ENCODE data around the gene CBFA2T3. TPM values are rescaled to one million over a fixed set of nuclear protein-coding genes. Genes with fewer than 3 reads are reported as not detected.

Gene CBFA2T3
- total RNA-seq, 4 donors from 2014 or later, result 0.95 to 7.3 (median 3.3) TPM

GRCh38 chr16:88983165-88983564, 6.2 kb upstream of the CBFA2T3 start:
- TF ChIP-seq CTCF (IDR thresholded peaks at IDR 0.05 in 4 of 5, conservative IDR thresholded peaks at IDR 0.05 in 1 of 5) (no peak), POLR2A (IDR thresholded peaks at IDR 0.05) (no peak)
- H3K4me3 ChIP-seq, result no peak overlapping the region
- H3K4me1 ChIP-seq, result no peaks in the 10 kb centered on the region
- H3K9me3 ChIP-seq, result no peaks in the 10 kb centered on the region
- DNase-seq, result no peak
- H3K36me3 ChIP-seq, result no peaks in the 10 kb centered on the region
- in situ Hi-C loops (cut with MboI; ENCODE audit: low sequenced_read_pairs in 4 of 4), result no loop called here
- ATAC-seq, result no peak
- intact Hi-C loops (cut with DNase I; ENCODE audit: low total_unique reads), result no loop called here
- no peak overlapping the region for H3K27ac ChIP-seq
- H3K27me3 ChIP-seq, result peaks cover 0 to 2% (median 0%) of the 10 kb centered on the region in 3 donors

- DNase-seq (no peak), ATAC-seq (no peak)
- H3K27ac ChIP-seq, result no peak overlapping the region
- in situ Hi-C loops (cut with MboI; ENCODE audit: low sequenced_read_pairs in 4 of 4) (no loop called here), intact Hi-C loops (cut with DNase I; ENCODE audit: low total_unique reads) (no loop called here)
- TF ChIP-seq POLR2A (IDR thresholded peaks at IDR 0.05) (no peak), CTCF (IDR thresholded peaks at IDR 0.05 in 4 of 5, conservative IDR thresholded peaks at IDR 0.05 in 1 of 5) (no peak)
- H3K9me3 ChIP-seq, result no peaks in the 10 kb centered on the region
- H3K4me3 ChIP-seq, result no peak overlapping the region
- H3K27me3 ChIP-seq, result peaks cover 0 to 9% (median 0%) of the 10 kb centered on the region in 3 donors
- H3K36me3 ChIP-seq, result no peaks in the 10 kb centered on the region
- H3K4me1 ChIP-seq, result no peaks in the 10 kb centered on the region
These were observed 5.5 kb upstream of the CBFA2T3 start for GRCh38 chr16:88982286-88983084.

GRCh38 chr16:88979353-88980015, 2.5 kb upstream of the CBFA2T3 start:
- DNase-seq, result no peak
- no peak for TF ChIP-seq CTCF (IDR thresholded peaks at IDR 0.05 in 4 of 5, conservative IDR thresholded peaks at IDR 0.05 in 1 of 5)
- no peak for TF ChIP-seq POLR2A (IDR thresholded peaks at IDR 0.05)
- Histone ChIP-seq H3K4me3 (no peak overlapping the region), H3K4me1 (no peaks in the 10 kb centered on the region), H3K27me3 (peaks cover 0 to 35% (median 5%) of the 10 kb centered on the region in 3 donors), H3K36me3 (no peaks in the 10 kb centered on the region), H3K9me3 (no peaks in the 10 kb centered on the region), H3K27ac (no peak overlapping the region)
- ATAC-seq, result no peak
- in situ Hi-C loops (cut with MboI; ENCODE audit: low sequenced_read_pairs in 4 of 4), result no loop called here
- intact Hi-C loops (cut with DNase I; ENCODE audit: low total_unique reads), result no loop called here

GRCh38 chr16:88978608-88979346, 1.8 kb upstream of the CBFA2T3 start:
- Histone ChIP-seq H3K4me3 (no peak overlapping the region), H3K4me1 (no peaks in the 10 kb centered on the region), H3K9me3 (no peaks in the 10 kb centered on the region), H3K27ac (no peak overlapping the region), H3K27me3 (peaks cover 0 to 35% (median 5%) of the 10 kb centered on the region in 3 donors), H3K36me3 (no peaks in the 10 kb centered on the region)
- TF ChIP-seq POLR2A (IDR thresholded peaks at IDR 0.05), result no peak
- no peak for TF ChIP-seq CTCF (IDR thresholded peaks at IDR 0.05 in 4 of 5, conservative IDR thresholded peaks at IDR 0.05 in 1 of 5)
- in situ Hi-C loops (cut with MboI; ENCODE audit: low sequenced_read_pairs in 4 of 4), result no loop called here
- ATAC-seq (no peak), DNase-seq (no peak)
- intact Hi-C loops (cut with DNase I; ENCODE audit: low total_unique reads), result no loop called here
